Measurements from ENCODE around the gene PCP2.

- TF ChIP-seq REST (IDR thresholded peaks at IDR 0.05; ENCODE audit: low read depth) (no peak), CEBPB (IDR thresholded peaks at IDR 0.05) (no peak), EP300 (IDR thresholded peaks at IDR 0.05; ENCODE audit: borderline replicate concordance) (no peak)
Measured at GRCh38 chr19:7617735-7618134, 15.8 kb downstream of the PCP2 start.

Measured in Ishikawa (cell line).